Tongue (tissue), 1 donor: Measurements from ENCODE around the gene CXCL8. TPM values are rescaled to one million over a fixed set of nuclear protein-coding genes. Genes with fewer than 3 reads are reported as not detected.

ENCODE experiments used
- total RNA-seq: library from RNA; depleted of rRNA; stranded (reverse); fragments of >200 nt; gene quantifications from one replicate; pipeline ENCODE4 v1.2.3, GENCODE V29; 2014

Gene CXCL8
- total RNA-seq, 1 donor from 2014 or later = 9.6 TPM

Other genes starting within 250 kb of the CXCL8 start
- gene RASSF6, start 120.1 kb upstream of the CXCL8 start, total RNA-seq = 3.3 TPM
- gene CXCL6, start 96.1 kb downstream of the CXCL8 start, total RNA-seq = 0.51 TPM
- gene PF4V1, start 112.7 kb downstream of the CXCL8 start, total RNA-seq = not detected
- 2.1 TPM for gene CXCL1, start 128.8 kb downstream of the CXCL8 start, total RNA-seq
- gene PF4, start 241.5 kb downstream of the CXCL8 start, total RNA-seq = 0.72 TPM
- gene PPBP, start 247.6 kb downstream of the CXCL8 start, total RNA-seq = 2.9 TPM